ENCODE results near the gene GORASP1.

GRCh38 chr3:39126532-39127071 lies 19.2 kb upstream of the GORASP1 start:
- TF ChIP-seq CTCF (IDR thresholded peaks at IDR 0.05; ENCODE audit: control extremely low read depth in 1 of 3, insufficient read depth in 1 of 3, low read depth in 1 of 3, low read length in 3 of 3): peak; percentile 69 to 72 (median 70)
- no peak for TF ChIP-seq SIRT6 (IDR thresholded peaks at IDR 0.05; ENCODE audit: low read length)
- TF ChIP-seq HDAC2 (IDR thresholded peaks at IDR 0.05; ENCODE audit: borderline replicate concordance in 1 of 2, low read depth in 2 of 2, low read length in 2 of 2): no peak
- TF ChIP-seq EZH2 (IDR thresholded peaks at IDR 0.05; ENCODE audit: low read depth, low read length, severe bottlenecking): no peak
- TF ChIP-seq USF2 (IDR thresholded peaks at IDR 0.05; ENCODE audit: low read length): no peak
- no peak for TF ChIP-seq SAP30 (IDR thresholded peaks at IDR 0.05; ENCODE audit: insufficient read depth, insufficient replicate concordance, low read length)
- TF ChIP-seq MAX (IDR thresholded peaks at IDR 0.05): 0 out of 2 replicates have a peak, but pooled peaks have one; percentile 32
- TF ChIP-seq POLR2A (IDR thresholded peaks at IDR 0.05; ENCODE audit: control extremely low read depth in 1 of 2, low read depth in 2 of 2, low read length in 2 of 2): no peak
- no peak for TF ChIP-seq BCL11A (IDR thresholded peaks at IDR 0.05; ENCODE audit: low read depth in 2 of 2, low read length in 2 of 2)
- peak; percentile 84 to 87 for TF ChIP-seq RAD21 (IDR thresholded peaks at IDR 0.05 in 1 of 2, conservative IDR thresholded peaks at IDR 0.05 in 1 of 2; ENCODE audit: low read depth in 2 of 2, low read length in 2 of 2)
- no peak for TF ChIP-seq NRF1 (IDR thresholded peaks at IDR 0.05; ENCODE audit: low read depth, low read length)
- no peak for TF ChIP-seq ZNF274 (IDR thresholded peaks at IDR 0.05; ENCODE audit: borderline replicate concordance, extremely low read depth, low read length)
- no peak for TF ChIP-seq POLR2AphosphoS5 (IDR thresholded peaks at IDR 0.05; ENCODE audit: low read depth, low read length)

Data from H1 (cell line).